Endothelial cell (in vitro differentiated cells): ENCODE measurements around the gene YEATS4. TPM values are rescaled to one million over a fixed set of nuclear protein-coding genes. Genes with fewer than 3 reads are reported as not detected.

Experiments
- DNase-seq: peaks from one replicate; pipeline ENCODE4 v3.0.0; 2021; ENCODE audit warnings: low spot score
- H3K27ac Mint-ChIP-seq: one replicate; pipeline ENCODE4 v1.8.0; 2021; ENCODE audit warnings: mixed read lengths, inconsistent platforms; ENCODE audit not compliant: unreplicated experiment
- H3K27me3 Mint-ChIP-seq: one replicate; pipeline ENCODE4 v1.8.0; 2021; ENCODE audit warnings: mild to moderate bottlenecking, moderate library complexity, mixed read lengths, inconsistent platforms; ENCODE audit not compliant: unreplicated experiment
- H3K36me3 Mint-ChIP-seq: one replicate; pipeline ENCODE4 v1.8.0; 2021; ENCODE audit warnings: mild to moderate bottlenecking, low read depth, mixed read lengths, inconsistent platforms; ENCODE audit not compliant: unreplicated experiment
- H3K4me1 Mint-ChIP-seq: one replicate; pipeline ENCODE4 v1.8.0; 2021; ENCODE audit warnings: mild to moderate bottlenecking, mixed read lengths, inconsistent platforms; ENCODE audit not compliant: unreplicated experiment
- H3K4me3 Mint-ChIP-seq: one replicate; pipeline ENCODE4 v1.8.0; 2021; ENCODE audit warnings: mild to moderate bottlenecking, mixed read lengths, inconsistent platforms; ENCODE audit not compliant: unreplicated experiment
- H3K9me3 Mint-ChIP-seq: one replicate; pipeline ENCODE4 v1.8.0; 2021; ENCODE audit warnings: mixed read lengths, inconsistent platforms; ENCODE audit not compliant: unreplicated experiment
- CTCF ChIP-seq: fragments of 200-600 bp; sonication (generic); IDR thresholded peaks from one replicate; pipeline ENCODE4 v1.5.0; 2021; ENCODE audit warnings: antibody characterized with exemption; ENCODE audit not compliant: unreplicated experiment
- total RNA-seq: library from RNA; stranded (reverse); fragmentation: NEBNext Ultra II Directional; extraction: Animal tissue kit (Norgen Biotek cat#: 25700); gene quantifications from one replicate; pipeline ENCODE4 v1.2.1, GENCODE V29; 2021; ENCODE audit not compliant: unreplicated experiment

The YEATS4 gene
- total RNA-seq, 1 donor from 2014 or later: 16.8 TPM

- H3K27ac Mint-ChIP-seq: no peak overlapping the region
- H3K36me3 Mint-ChIP-seq: no peaks in the 10 kb centered on the region
- peaks cover 4% of the 10 kb centered on the region for H3K27me3 Mint-ChIP-seq
- DNase-seq: no peak
- H3K9me3 Mint-ChIP-seq: no peaks in the 10 kb centered on the region
- no peak for TF ChIP-seq CTCF
- no peak overlapping the region for H3K4me3 Mint-ChIP-seq
- peaks cover 11% of the 10 kb centered on the region for H3K4me1 Mint-ChIP-seq
Measured at GRCh38 chr12:69428351-69429073, 69.0 kb downstream of the YEATS4 start.

DNA sequence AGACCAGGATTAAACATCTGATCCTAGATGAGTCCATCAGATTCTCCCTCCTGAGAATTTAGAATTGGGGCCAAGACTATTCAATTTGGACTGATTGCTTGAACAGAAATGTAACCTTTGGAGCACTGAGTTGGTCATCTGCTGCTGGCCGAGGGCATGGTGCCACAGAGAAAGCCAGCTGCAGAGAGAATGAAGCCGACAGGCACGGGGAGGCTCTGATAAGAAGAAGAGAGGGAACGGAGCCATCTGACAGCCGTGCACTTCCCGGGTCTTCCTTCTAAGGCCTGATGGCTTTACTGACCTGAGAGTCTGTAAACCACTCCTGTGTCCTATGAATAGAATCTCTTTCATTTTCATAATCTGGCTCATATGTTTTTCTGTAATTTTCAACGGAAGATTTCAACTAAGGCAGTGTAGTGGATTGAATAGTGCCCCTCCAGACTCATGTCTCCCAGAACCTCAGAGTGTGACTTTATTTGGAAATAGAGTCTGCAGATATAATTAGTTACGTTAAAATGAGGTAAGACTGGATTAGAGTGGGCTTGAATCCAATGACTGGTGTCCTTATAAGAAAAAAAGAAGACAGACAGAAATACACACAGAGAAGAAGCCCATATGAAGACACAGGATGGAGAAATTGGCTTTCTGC lies 71.5 kb downstream of the YEATS4 start:
- Mint-ChIP-seq H3K36me3 (no peaks in the 10 kb centered on the region), H3K9me3 (no peaks in the 10 kb centered on the region), H3K27ac (no peak overlapping the region), H3K4me1 (peaks cover 11% of the 10 kb centered on the region), H3K27me3 (peaks cover 5% of the 10 kb centered on the region), H3K4me3 (no peak overlapping the region)
- no peak for DNase-seq
- TF ChIP-seq CTCF: no peak

GRCh38 chr12:69431591-69432222 lies 72.2 kb downstream of the YEATS4 start:
- no peak for TF ChIP-seq CTCF
- Mint-ChIP-seq H3K27ac (no peak overlapping the region), H3K27me3 (peaks cover 2% of the 10 kb centered on the region), H3K4me1 (peaks cover 11% of the 10 kb centered on the region), H3K4me3 (no peak overlapping the region), H3K36me3 (no peaks in the 10 kb centered on the region), H3K9me3 (no peaks in the 10 kb centered on the region)
- no peak for DNase-seq

- Mint-ChIP-seq H3K4me1 (peaks cover 11% of the 10 kb centered on the region), H3K27ac (no peak overlapping the region), H3K27me3 (peaks cover 4% of the 10 kb centered on the region), H3K36me3 (no peaks in the 10 kb centered on the region), H3K9me3 (no peaks in the 10 kb centered on the region), H3K4me3 (no peak overlapping the region)
- DNase-seq: no peak
- TF ChIP-seq CTCF: no peak
Measured at GRCh38 chr12:69433653-69434052, 74.1 kb downstream of the YEATS4 start.

DNA sequence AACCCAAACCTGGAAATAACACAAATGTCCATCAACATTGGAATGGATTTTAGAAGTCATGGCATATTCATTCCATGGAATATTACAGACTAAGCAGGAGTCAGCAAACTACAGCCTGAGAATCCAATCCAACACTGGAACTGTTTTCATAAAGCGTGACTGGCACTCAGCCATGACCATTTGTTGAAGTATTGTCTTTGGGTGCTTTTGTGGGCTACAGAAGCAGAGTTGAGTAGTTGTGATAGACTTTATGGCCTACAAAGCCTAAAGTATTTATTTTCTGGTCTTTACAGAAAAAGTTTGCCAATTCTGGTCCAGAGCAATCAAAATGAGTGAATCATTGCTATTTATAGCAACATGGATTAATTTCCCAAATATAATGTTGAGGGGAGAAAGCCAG lies 76.1 kb downstream of the YEATS4 start:
- no peak for TF ChIP-seq CTCF
- Mint-ChIP-seq H3K4me1 (no peaks in the 10 kb centered on the region), H3K9me3 (no peaks in the 10 kb centered on the region), H3K27ac (no peak overlapping the region), H3K27me3 (peaks cover 4% of the 10 kb centered on the region), H3K4me3 (no peak overlapping the region), H3K36me3 (no peaks in the 10 kb centered on the region)
- DNase-seq: no peak
